ENCODE measurements around the gene TMEM17.

DNA sequence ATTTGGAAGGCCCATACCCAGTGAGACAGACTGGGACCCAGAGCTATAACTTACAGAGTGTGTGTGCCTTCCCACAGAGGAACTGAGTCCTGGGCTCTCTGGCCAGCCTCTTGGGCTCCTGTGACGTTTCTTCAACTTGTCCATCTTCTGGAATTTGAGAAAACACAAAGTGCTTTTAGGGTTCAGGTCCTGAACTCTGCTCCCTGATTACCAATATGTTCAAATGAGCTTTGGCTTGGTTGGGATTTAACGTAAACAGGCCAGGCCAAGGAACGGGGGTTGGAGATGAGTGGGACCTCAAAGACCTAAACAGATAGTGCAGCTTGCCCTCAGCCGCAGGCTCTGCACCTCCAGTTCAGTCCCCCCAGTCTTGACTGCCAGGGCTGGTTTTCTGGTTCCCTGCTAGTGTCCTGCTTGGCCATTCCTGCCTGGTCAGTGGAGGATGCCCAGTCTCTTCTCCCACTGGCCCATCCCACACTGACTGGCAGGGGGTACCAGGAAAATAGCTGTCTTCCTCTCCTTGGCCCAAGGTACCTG is 44.9 kb downstream of the TMEM17 start:
- TF ChIP-seq, protein P1, sequence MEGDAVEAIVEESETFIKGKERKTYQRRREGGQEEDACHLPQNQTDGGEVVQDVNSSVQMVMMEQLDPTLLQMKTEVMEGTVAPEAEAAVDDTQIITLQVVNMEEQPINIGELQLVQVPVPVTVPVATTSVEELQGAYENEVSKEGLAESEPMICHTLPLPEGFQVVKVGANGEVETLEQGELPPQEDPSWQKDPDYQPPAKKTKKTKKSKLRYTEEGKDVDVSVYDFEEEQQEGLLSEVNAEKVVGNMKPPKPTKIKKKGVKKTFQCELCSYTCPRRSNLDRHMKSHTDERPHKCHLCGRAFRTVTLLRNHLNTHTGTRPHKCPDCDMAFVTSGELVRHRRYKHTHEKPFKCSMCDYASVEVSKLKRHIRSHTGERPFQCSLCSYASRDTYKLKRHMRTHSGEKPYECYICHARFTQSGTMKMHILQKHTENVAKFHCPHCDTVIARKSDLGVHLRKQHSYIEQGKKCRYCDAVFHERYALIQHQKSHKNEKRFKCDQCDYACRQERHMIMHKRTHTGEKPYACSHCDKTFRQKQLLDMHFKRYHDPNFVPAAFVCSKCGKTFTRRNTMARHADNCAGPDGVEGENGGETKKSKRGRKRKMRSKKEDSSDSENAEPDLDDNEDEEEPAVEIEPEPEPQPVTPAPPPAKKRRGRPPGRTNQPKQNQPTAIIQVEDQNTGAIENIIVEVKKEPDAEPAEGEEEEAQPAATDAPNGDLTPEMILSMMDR (conservative IDR thresholded peaks at IDR 0.05 in 1 of 2, IDR thresholded peaks at IDR 0.05 in 1 of 2; ENCODE audit: low read depth in 1 of 2, low read length in 2 of 2): no peak
- no peak for TF ChIP-seq EZH2 (IDR thresholded peaks at IDR 0.05; ENCODE audit: low read length, missing control alignments)

Measured in fibroblast of lung (primary cell).